Ishikawa (cell line): ENCODE results near the gene CHD9.

ENCODE experiments used
- CEBPB ChIP-seq: IDR thresholded peaks from 2 replicates; pipeline ENCODE4 v1.6.1; 2012
- CREB1 ChIP-seq: IDR thresholded peaks from 2 replicates; pipeline ENCODE4 v1.6.1; 2012; ENCODE audit warnings: low read depth
- EP300 ChIP-seq: IDR thresholded peaks from 2 replicates; pipeline ENCODE4 v1.6.1; 2012; ENCODE audit warnings: borderline replicate concordance
- MAX ChIP-seq: IDR thresholded peaks from 2 replicates; pipeline ENCODE4 v1.6.1; 2012
- RAD21 ChIP-seq: IDR thresholded peaks from 2 replicates; pipeline ENCODE4 v1.6.1; 2012; ENCODE audit warnings: low read depth
- ZBTB7A ChIP-seq: IDR thresholded peaks from 2 replicates; pipeline ENCODE4 v1.6.1; 2012; ENCODE audit warnings: low read depth

GRCh38 chr16:53201900-53202299 lies 147.1 kb downstream of the CHD9 start:
- TF ChIP-seq MAX (no peak), CEBPB (no peak), EP300 (no peak), CREB1 (no peak), ZBTB7A (no peak), RAD21 (no peak)
